Caco-2 (cell line): ENCODE results near the gene WWTR1. TPM values are rescaled to one million over a fixed set of nuclear protein-coding genes. Genes with fewer than 3 reads are reported as not detected.

Experiments used
- BruUV-seq: library from RNA; stranded (reverse); fragments of 400-500 nt; replicated peaks from 2 replicates; lab custom pipeline; 2021; lab: Mats Ljungman, UMichigan
- CTCF ChIA-PET: fragments of 300-600 bp; sonication (Branson Sonifier 250); formaldehyde crosslinking; loops from one replicate; lab custom pipeline; 2022; ENCODE audit warnings: antibody characterized with exemption; lab: Charles Lee
- POLR2A ChIA-PET: fragments of 300-600 bp; sonication (Branson Sonifier 250); formaldehyde crosslinking; loops from one replicate; lab custom pipeline; 2022; ENCODE audit warnings: antibody characterized with exemption; lab: Charles Lee
- DNase-seq, 2 experiments: peaks; one replicate each; pipeline versions ENCODE4 v3.0.0 to v3.0.0-alpha.2; 2020 to 2022
- H3K27me3 ChIP-seq: replicated peaks from 2 replicates; pipeline ENCODE4 v1.6.0; 2011; ENCODE audit warnings: low read length; ENCODE audit not compliant: control insufficient read depth, insufficient read depth
- H3K36me3 ChIP-seq: 2 replicates; pipeline ENCODE4 v1.5.1; 2011; ENCODE audit warnings: low read length; ENCODE audit not compliant: control insufficient read depth, insufficient read depth
- H3K4me1 ChIP-seq: fragments of 250-450 bp; sonication (Bioruptor Pico); 2 replicates; pipeline ENCODE4 v1.5.1; 2020; ENCODE audit warnings: mild to moderate bottlenecking
- H3K4me3 ChIP-seq: 2 replicates; pipeline ENCODE4 v1.5.1; 2011; ENCODE audit warnings: low read depth, mild to moderate bottlenecking, control low read depth, low read length
- H3K9me3 ChIP-seq: fragments of 250-450 bp; sonication (Bioruptor Pico); 2 replicates; pipeline ENCODE4 v1.5.1; 2020; ENCODE audit warnings: mild to moderate bottlenecking, moderate library complexity
- H3K27ac Mint-ChIP-seq: one replicate; pipeline ENCODE4 v1.8.0; 2022; ENCODE audit warnings: mixed read lengths; ENCODE audit not compliant: unreplicated experiment
- H3K27me3 Mint-ChIP-seq: one replicate; pipeline ENCODE4 v1.8.0; 2022; ENCODE audit warnings: mixed read lengths; ENCODE audit not compliant: insufficient read depth, unreplicated experiment
- H3K36me3 Mint-ChIP-seq: one replicate; pipeline ENCODE4 v1.8.0; 2022; ENCODE audit warnings: mild to moderate bottlenecking, mixed read lengths; ENCODE audit not compliant: insufficient read depth, unreplicated experiment
- H3K4me1 Mint-ChIP-seq: one replicate; pipeline ENCODE4 v1.8.0; 2022; ENCODE audit warnings: low read depth, mixed read lengths; ENCODE audit not compliant: unreplicated experiment
- H3K4me3 Mint-ChIP-seq: one replicate; pipeline ENCODE4 v1.8.0; 2022; ENCODE audit warnings: mild to moderate bottlenecking, moderate library complexity, mixed read lengths; ENCODE audit not compliant: unreplicated experiment
- H3K9me3 Mint-ChIP-seq: one replicate; pipeline ENCODE4 v1.8.0; 2022; ENCODE audit warnings: mixed read lengths; ENCODE audit not compliant: unreplicated experiment
- CTCF ChIP-seq, 2 experiments: fragments of 200-600 bp in 1 of 2; IDR thresholded peaks; 1 replicate in 1 of 2; 2 replicates in 1 of 2; pipeline versions ENCODE4 v1.5.1 to v1.8.0; 2011 to 2022; ENCODE audit warnings: antibody characterized with exemption in 1 of 2, control low read depth in 1 of 2, inconsistent platforms in 1 of 2, low read depth in 1 of 2, low read length in 1 of 2, mild to moderate bottlenecking in 1 of 2, moderate library complexity in 1 of 2; ENCODE audit not compliant: insufficient read depth in 1 of 2, severe bottlenecking in 1 of 2, unreplicated experiment in 1 of 2
- intact Hi-C: fragments of 100-400 bp; cut with micrococcal nuclease; formaldehyde crosslinking; loops from one replicate; pipeline ENCODE4 v1.10.0; 2022; ENCODE audit not compliant: unreplicated experiment
- total RNA-seq: library from RNA; stranded (reverse); gene quantifications from 2 replicates; pipeline ENCODE4 v1.2.3, GENCODE V29; 2022

Gene WWTR1
- total RNA-seq, 1 experiment from 2014 or later: 16.2 TPM

DNA sequence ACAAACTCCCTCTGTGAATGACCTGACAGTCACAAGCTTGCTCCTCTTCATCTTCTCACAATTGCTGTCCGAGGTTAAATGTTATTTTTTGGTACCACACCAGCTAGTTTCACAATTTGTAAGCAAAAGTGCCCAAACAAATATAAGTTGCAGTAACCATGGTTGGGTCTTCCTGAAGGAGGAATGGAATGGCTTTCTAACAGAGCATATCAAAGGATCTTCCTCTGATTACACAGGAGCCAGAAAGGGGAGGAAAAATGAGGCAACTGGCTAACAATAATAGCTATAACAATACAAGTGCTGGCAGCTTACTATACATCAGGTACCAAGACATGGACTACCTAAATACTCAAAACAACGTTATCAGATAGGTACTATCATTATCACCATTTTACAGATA is 90.4 kb downstream of the WWTR1 start:
- no peaks in the 10 kb centered on the region for H3K9me3 ChIP-seq
- no peaks in the 10 kb centered on the region for H3K36me3 ChIP-seq
- H3K4me1 ChIP-seq: no peaks in the 10 kb centered on the region
- H3K36me3 Mint-ChIP-seq: peaks cover 17% of the 10 kb centered on the region
- no peak overlapping the region for H3K4me3 ChIP-seq
- BruUV-seq: no TSS peak
- no peak overlapping the region for H3K27ac Mint-ChIP-seq
- CTCF ChIA-PET: interaction anchor here (0.6 kb wide), 1 partner anchor 64 kb away, joined by 4 read pairs; no protein-coding TSS in a partner anchor
- H3K27me3 ChIP-seq: no peaks in the 10 kb centered on the region
- intact Hi-C loops: no loop called here
- H3K4me3 Mint-ChIP-seq: no peak overlapping the region
- DNase-seq: no peak
- H3K27me3 Mint-ChIP-seq: no peaks in the 10 kb centered on the region
- no peaks in the 10 kb centered on the region for H3K9me3 Mint-ChIP-seq
- TF ChIP-seq CTCF (IDR thresholded peaks at IDR 0.05; ENCODE audit: insufficient read depth in 1 of 2, low read depth in 1 of 2, low read length in 1 of 2, severe bottlenecking in 1 of 2, unreplicated experiment in 1 of 2): no peak
- H3K4me1 Mint-ChIP-seq: no peaks in the 10 kb centered on the region
- POLR2A ChIA-PET: no interaction called here

- Mint-ChIP-seq H3K27me3 (no peaks in the 10 kb centered on the region), H3K27ac (no peak overlapping the region), H3K36me3 (peaks cover 7% of the 10 kb centered on the region), H3K4me3 (no peak overlapping the region), H3K4me1 (no peaks in the 10 kb centered on the region), H3K9me3 (no peaks in the 10 kb centered on the region)
- intact Hi-C loops: no loop called here
- BruUV-seq: no TSS peak
- POLR2A ChIA-PET: no interaction called here
- TF ChIP-seq CTCF (IDR thresholded peaks at IDR 0.05; ENCODE audit: insufficient read depth in 1 of 2, low read depth in 1 of 2, low read length in 1 of 2, severe bottlenecking in 1 of 2, unreplicated experiment in 1 of 2): no peak
- no peaks in the 10 kb centered on the region for H3K9me3 ChIP-seq
- no peaks in the 10 kb centered on the region for H3K4me1 ChIP-seq
- CTCF ChIA-PET: interaction anchor here (0.6 kb wide), 1 partner anchor 67 kb away, joined by 3 read pairs; no protein-coding TSS in a partner anchor
- H3K4me3 ChIP-seq: no peak overlapping the region
- DNase-seq: no peak
- H3K27me3 ChIP-seq: no peaks in the 10 kb centered on the region
- H3K36me3 ChIP-seq: no peaks in the 10 kb centered on the region
These were observed 91.4 kb downstream of the WWTR1 start for GRCh38 chr3:149566292-149566975.

DNA sequence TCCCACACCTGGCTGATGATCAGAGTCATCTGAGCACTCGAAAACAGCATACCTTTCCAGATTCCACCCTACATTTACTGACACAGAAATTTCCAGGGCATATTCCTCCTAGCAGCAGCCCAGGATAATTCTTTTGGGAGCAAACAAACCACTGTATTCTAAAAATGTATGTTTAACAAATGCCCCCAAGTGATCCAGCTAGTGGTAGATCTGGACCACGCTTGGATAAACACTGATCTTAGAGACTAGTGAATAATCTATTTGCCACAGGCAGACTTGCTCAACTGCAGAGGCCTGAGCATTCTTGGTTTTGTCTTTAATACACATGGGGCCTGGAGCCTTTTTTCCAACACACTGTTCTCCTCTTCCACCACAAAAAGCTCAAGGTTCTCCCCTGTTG is 93.7 kb downstream of the WWTR1 start:
- Histone ChIP-seq H3K9me3 (no peaks in the 10 kb centered on the region), H3K4me1 (no peaks in the 10 kb centered on the region), H3K27me3 (no peaks in the 10 kb centered on the region), H3K36me3 (no peaks in the 10 kb centered on the region), H3K4me3 (no peak overlapping the region)
- no TSS peak for BruUV-seq
- H3K9me3 Mint-ChIP-seq: no peaks in the 10 kb centered on the region
- H3K36me3 Mint-ChIP-seq: peaks cover 5% of the 10 kb centered on the region
- CTCF ChIA-PET: no interaction called here
- H3K27me3 Mint-ChIP-seq: no peaks in the 10 kb centered on the region
- no peak overlapping the region for H3K4me3 Mint-ChIP-seq
- no peak overlapping the region for H3K27ac Mint-ChIP-seq
- TF ChIP-seq CTCF (IDR thresholded peaks at IDR 0.05; ENCODE audit: insufficient read depth in 1 of 2, low read depth in 1 of 2, low read length in 1 of 2, severe bottlenecking in 1 of 2, unreplicated experiment in 1 of 2): no peak
- POLR2A ChIA-PET: no interaction called here
- intact Hi-C loops: no loop called here
- no peaks in the 10 kb centered on the region for H3K4me1 Mint-ChIP-seq
- DNase-seq: no peak
